ENCODE measurements around the gene SHB.

DNA sequence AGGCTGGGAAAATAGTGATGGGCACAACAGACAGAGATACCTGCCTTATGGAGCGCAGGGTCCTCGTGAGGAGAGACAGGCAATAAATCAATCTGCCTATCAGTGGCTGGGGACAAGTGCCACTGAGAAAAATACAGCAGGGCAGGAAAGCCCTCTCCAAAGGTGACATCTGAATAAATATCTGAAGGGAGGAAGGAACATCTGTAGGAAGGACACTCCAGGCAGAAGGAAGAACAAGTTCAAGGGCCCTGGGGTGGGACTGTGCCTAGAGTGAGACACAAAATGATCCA lies 111.4 kb downstream of the SHB start:
- TF ChIP-seq CTCF (IDR thresholded peaks at IDR 0.05; ENCODE audit: insufficient read depth, low read length, poor library complexity, severe bottlenecking) (no peak), EZH2phosphoT487 (conservative IDR thresholded peaks at IDR 0.05; ENCODE audit: low read length) (no peak)
